Medulla oblongata (tissue), 1 donor: ENCODE data around the gene IL22.
"Not testable (repeated sequence)": the region's sequence is repeated elsewhere in the genome, so short reads cannot be mapped to it uniquely, and the experiment has no call there.

Source experiments
- DNase-seq: peaks from one replicate; pipeline ENCODE4 v3.0.0-alpha.2; 2015; ENCODE audit errors: extremely low spot score

Gene IL22

DNA sequence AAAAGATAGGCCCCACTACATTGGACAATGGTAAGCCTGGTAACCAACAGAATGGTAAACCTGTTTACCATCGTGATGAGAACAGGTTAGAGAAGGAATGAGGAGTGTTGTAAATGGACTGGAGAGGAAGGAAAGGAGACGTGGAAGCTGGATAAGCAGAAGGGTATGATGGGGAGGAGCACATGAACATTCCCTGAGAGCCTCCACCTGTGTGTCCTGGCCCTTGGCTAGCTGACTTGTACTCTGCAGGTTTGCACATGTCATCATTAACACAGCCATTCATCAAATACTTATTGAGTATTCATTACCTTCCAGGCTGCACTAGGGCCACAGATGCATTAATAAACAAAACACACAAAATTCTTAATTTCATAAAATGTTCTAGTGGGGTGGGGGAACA, 23.4 kb downstream of the IL22 start:
- DNase-seq = no peak

DNA sequence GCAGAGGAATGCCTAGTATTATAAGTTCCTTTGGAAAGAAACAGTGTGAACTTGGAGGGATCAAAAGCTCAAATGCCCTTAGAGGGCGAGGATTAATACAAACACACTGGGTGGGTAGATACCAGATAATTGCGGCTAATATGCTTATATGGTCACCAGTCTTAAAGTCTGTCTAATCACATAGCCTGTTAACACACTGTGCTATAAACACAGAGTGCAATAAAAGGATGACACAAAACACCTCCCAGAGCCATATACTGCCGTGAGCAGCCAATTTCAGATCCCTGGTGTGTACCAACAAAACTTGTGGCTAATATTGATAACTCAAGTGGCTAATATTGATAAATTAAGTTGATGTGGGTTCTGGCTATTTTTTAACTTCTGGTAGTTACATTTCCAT, 26.0 kb downstream of the IL22 start:
- no peak for DNase-seq

DNA sequence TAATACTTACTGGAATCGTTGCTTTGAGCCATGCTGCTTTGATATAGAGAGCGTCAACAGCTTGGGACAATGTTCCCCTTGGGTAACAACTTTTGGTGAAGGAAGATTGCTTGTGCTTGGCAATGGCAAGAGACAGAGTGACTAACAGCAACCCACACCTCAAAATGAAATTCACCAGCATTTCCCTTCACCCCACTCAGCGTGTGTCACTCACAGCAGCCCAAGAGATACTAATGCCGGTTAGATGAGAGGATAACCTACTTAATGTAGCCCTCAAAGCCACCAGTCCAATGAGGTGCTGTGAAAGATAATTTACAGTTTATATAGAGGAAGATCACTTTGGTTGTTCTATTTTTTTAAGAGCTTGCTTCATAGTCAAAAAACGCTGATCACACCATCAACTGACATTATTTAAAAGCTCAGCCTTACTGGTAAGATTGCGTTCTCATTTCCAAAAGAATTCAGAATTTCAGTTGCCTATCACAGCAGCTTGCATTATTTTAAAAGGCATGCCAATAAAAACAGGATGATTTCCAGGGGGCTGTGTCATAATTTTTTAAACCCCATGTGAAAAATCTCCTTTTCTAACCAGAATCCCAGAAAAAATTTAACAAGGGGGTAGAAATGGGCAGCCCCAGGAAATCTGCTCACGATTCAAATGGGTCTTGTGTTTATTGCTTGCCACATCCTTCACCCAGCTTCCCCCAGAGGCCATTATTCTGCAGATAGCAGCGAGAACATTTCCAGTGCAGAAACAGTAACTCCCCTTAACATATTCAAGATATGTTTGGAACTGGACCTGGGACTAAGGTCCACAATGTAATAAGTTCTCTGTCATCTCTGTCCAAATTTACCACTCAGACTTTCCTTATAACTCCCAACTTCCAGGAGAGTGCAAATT, 27.6 kb downstream of the IL22 start, which contains the start of gene IL26:
TSS of gene IL26 (minus strand) at position 235 of the 901 bp plus-strand sequence. CDS start at position 181, 54 bp downstream.
- no peak for DNase-seq

- no peak for DNase-seq
Measured at GRCh38 chr12:68224613-68225285, 28.7 kb downstream of the IL22 start.

DNA sequence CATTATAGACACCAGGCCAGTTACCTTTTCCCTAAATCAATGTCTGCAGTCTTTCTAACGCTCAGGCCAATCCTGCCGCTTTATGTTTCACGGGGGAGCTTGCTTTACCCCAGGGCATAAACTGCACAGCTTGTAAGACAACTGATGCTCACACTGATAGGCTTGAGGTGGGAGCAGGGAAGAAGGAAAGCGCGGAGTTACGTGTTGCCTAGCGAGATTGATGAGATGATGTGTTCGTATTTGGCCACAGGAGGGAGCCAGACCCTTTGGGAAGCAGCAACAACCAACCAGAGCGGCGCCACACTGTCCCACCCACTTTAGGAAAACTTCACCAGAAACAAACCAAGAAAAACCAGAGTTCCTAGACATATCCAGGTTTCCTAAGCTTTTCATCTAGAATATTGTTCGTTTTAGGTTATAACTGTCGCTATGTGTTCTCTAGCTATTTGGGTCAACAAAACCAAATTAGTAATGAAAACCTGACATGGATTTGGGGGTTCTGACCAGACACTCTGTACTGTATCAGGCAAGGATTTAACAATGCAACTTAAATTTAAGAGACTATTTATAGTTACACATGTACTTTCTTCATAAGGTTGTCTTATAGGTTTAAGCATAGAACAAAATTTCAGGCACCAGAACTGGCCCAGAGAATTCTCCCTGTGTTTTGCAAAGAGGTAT, 30.2 kb downstream of the IL22 start:
- peak; percentile 92 for DNase-seq

DNA sequence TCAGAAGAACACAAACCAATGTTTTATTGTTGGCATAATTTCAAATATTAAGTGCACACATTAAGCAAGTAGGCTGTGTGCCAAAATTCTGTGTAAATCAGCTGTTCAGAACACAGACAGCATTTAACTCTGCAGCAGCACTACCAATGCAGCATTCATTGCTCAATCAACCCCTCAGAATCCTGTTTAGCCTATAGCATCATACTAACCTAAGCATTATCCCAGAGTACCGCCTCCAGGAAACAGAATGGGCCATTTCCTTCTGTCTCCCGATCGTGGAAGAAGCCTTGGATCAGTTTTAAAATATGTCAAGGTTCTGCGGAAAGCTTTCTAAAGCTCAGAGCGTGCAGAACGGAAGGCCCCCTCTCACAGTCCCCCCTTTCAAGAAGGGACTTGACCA, 31.1 kb downstream of the IL22 start:
- no peak for DNase-seq

DNA sequence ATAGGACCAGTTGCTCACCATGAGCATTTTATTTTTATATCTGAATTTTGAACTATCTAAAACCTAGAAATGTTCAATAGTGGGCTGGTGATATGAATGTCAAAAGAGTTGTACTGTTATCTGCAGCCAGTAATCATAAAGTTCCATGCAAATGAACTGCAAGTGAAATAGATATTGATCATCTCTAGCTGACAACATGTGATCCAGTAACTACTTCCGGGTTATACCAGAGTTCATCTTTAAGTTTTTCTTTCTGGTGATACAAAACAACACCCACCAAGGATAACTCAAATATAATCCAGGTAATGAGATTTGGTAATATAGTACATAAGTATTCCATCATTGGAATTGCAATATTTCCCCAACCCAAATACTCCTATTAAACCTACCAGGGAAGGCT, 31.9 kb downstream of the IL22 start:
- DNase-seq = no peak

GRCh38 chr12:68210875-68211274, 42.5 kb downstream of the IL22 start:
- no peak for DNase-seq

DNA sequence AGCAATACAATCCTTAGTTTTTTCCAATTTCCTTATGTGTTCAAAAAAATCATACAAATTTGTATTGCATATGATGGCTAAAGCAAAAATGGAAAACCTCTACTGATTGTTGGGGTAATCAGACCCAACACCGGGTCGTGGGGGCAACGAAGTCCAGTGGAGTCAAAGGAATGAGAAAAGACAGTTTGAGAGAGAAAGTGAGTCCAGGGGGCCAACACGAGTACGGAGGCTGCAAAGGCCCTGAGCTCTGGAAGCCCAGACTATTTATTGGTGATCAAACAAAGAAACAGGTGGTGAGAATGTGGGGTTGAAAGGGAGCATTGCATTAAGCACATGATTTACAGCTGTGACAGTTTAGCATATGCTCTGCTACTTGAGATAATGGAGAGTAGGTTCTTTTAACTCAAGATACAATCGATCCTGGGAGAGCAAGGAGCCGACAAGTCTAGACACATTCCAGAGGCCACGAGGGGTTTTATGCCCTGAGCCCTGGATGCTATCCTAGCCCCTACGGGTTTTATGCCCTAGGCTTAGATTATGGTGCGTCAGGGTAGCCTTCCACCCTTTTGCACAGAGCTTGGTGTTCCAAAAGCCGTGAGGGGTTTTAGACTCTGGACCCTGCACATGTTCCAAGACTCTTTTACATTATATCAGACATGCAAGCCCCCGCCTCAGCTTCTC, 44.2 kb downstream of the IL22 start:
- not testable (repeated sequence) for DNase-seq

GRCh38 chr12:68207276-68207675, 46.1 kb downstream of the IL22 start:
- DNase-seq = no peak

DNA sequence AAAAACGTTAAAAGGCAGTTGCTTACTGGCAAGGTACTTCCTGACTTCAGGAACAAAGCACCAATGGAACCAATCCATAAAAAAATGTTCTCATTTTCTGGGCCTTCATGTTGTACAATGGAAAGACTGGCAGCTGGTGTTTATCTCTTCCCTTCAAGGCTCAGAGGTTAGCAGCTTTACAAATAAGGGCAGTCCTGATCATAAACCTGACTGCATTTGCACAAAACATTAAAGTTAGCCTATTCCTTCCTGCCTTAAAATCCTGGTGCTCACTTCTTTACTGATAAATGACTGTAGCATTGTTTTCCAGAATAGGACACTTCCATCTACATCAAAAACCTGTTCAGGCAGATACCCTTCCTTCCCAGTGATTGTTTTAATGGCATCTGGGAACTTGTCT, 47.0 kb downstream of the IL22 start:
- DNase-seq = no peak

- no peak for DNase-seq
Measured at GRCh38 chr12:68203460-68203875, 49.9 kb downstream of the IL22 start.

DNA sequence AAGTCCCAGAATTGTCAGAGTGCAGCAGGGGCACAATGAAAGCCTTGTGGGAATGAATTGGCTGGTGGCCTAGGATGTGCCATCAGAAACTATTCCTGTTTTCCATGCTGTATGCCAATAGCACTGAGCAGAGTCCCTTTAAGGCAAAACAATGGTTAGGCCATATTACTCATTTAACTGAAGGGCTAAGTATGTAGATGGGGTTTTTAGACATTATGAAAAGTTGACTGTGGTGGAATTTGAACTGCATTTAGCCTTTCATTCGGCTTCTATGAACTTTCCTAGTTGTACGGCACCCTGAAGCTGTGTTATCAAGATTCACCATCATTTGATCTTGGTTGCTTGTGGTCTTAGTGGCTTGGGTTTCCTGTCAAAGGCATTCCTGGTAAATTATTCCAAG, 52.5 kb downstream of the IL22 start:
- no peak for DNase-seq

GRCh38 chr12:68199127-68199526, 54.3 kb downstream of the IL22 start:
- no peak for DNase-seq

DNA sequence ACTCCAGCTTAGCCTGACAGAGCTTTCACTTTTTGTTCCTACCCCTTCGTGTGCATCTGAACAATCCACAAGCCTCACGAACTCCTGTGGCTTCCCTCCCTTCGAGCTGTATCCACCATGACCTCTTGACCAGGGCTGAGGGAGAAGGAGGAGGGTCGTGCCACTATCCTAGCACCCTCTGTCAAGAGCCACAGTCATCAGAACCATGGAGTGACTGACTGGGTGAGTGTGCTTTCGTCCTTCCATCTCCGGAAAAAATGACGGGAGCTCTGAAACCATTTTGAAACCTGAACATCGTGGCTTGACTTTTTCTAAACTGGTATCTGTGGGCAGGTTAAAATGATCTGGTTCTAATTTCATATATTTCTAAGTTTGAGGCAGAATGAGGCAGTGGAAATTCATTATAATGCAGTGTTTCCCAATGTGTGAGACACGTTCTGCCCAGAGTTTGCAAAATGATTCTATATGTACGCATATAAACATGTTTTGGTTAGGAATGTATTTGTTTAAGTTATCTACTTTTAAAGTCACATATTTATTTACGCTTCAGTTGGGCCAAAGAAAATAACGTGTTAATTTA, 54.8 kb downstream of the IL22 start:
- no peak for DNase-seq
